Gastroesophageal sphincter (tissue), 4 donors: ENCODE measurements around the gene LDLRAD1. TPM values are rescaled to one million over a fixed set of nuclear protein-coding genes. Genes with fewer than 3 reads are reported as not detected.
"Not testable (repeated sequence)": the region's sequence is repeated elsewhere in the genome, so short reads cannot be mapped to it uniquely, and the experiment has no call there.

Source experiments
- ATAC-seq: fragments of 150-250 bp; one replicate; pipeline ENCODE4 v1.9.1; 2016; ENCODE audit warnings: mild to moderate bottlenecking, moderate library complexity
- H3K27ac ChIP-seq, 4 donors: fragments of 200-600 bp; sonication (generic) in 3 of 4; 1 replicate in 3 of 4; 2 replicates in 1 of 4; pipeline ENCODE4 v1.5.1; 2016 to 2019
- H3K27me3 ChIP-seq: fragments of 200-600 bp; sonication (generic); one replicate; pipeline ENCODE4 v1.5.1; 2019
- H3K36me3 ChIP-seq, 2 donors: fragments of 200-600 bp; sonication (generic); one replicate each; pipeline ENCODE4 v1.5.1; 2019; ENCODE audit warnings: control low read depth in 1 of 2
- H3K4me1 ChIP-seq, 3 donors: fragments of 200-600 bp; sonication (generic); 1 replicate in 2 of 3; 2 replicates in 1 of 3; pipeline ENCODE4 v1.5.1; 2016 to 2019; ENCODE audit warnings: control low read depth in 2 of 3
- H3K4me3 ChIP-seq, 2 donors: fragments of 200-600 bp; sonication (generic); one replicate each; pipeline ENCODE4 v1.5.1; 2019; ENCODE audit warnings: mild to moderate bottlenecking in 1 of 2, moderate library complexity in 1 of 2
- H3K9me3 ChIP-seq, 3 donors: fragments of 200-600 bp; sonication (generic); one replicate each; pipeline ENCODE4 v1.5.1; 2017 to 2019; ENCODE audit warnings: control low read depth in 2 of 3
- CTCF ChIP-seq, 4 experiments: fragments of 200-600 bp in 2 of 4; fragments of 450-650 bp in 2 of 4; sonication (generic) in 1 of 4; IDR thresholded peaks; one replicate each; pipeline ENCODE4 v1.5.1; 2017 to 2019; ENCODE audit warnings: antibody characterized with exemption in 4 of 4, mild to moderate bottlenecking in 2 of 4, moderate library complexity in 2 of 4
- EP300 ChIP-seq: sonication (generic); formaldehyde crosslinking; IDR thresholded peaks from one replicate; pipeline ENCODE4 v1.6.1; 2017; ENCODE audit warnings: antibody characterized with exemption, mild to moderate bottlenecking
- POLR2A ChIP-seq, 2 donors: fragments of 450-650 bp; IDR thresholded peaks; one replicate each; pipeline ENCODE4 v1.6.1; 2017; ENCODE audit warnings: antibody characterized with exemption in 2 of 2, mild to moderate bottlenecking in 2 of 2, moderate library complexity in 1 of 2
- POLR2AphosphoS5 ChIP-seq: sonication (generic); formaldehyde crosslinking; IDR thresholded peaks from one replicate; pipeline ENCODE4 v1.6.1; 2017; ENCODE audit warnings: antibody characterized with exemption
- WGBS, 2 donors: methylation state at CpG; one replicate each; pipeline ENCODE4 v1.1.5; 2018; ENCODE audit warnings: low coverage in 1 of 2; 5-methylcytosine and 5-hydroxymethylcytosine counted together
- total RNA-seq, 4 donors: library from RNA; depleted of rRNA; stranded (reverse); fragments of >200 nt; gene quantifications; one replicate each; pipeline ENCODE4 v1.1.0, GENCODE V29; 2016

LDLRAD1 gene
- total RNA-seq, 4 donors from 2014 or later: not detected

GRCh38 chr1:54007613-54008012 lies 10.4 kb downstream of the LDLRAD1 start:
- H3K4me1 ChIP-seq: no peaks in the 10 kb centered on the region
- no peaks in the 10 kb centered on the region for H3K36me3 ChIP-seq
- no peak overlapping the region for H3K4me3 ChIP-seq
- TF ChIP-seq EP300: no peak
- TF ChIP-seq POLR2AphosphoS5: no peak
- no peak for TF ChIP-seq CTCF (IDR thresholded peaks at IDR 0.05)
- no peak for TF ChIP-seq POLR2A (IDR thresholded peaks at IDR 0.05)
- H3K27me3 ChIP-seq: peaks cover 12% of the 10 kb centered on the region
- no peak for ATAC-seq
- no peaks in the 10 kb centered on the region for H3K9me3 ChIP-seq
- no peak overlapping the region for H3K27ac ChIP-seq
- WGBS, 2 donors: 87% methylated on average over 3 of the region's 4 CpGs; no CpG with 5 or more reads in 1 of the 2 donors

- 72 to 79% methylated on average over 3 of the region's 4 CpGs for WGBS, 2 donors
- Histone ChIP-seq H3K27ac (no peak overlapping the region), H3K4me3 (no peak overlapping the region), H3K27me3 (peaks cover 8% of the 10 kb centered on the region), H3K4me1 (no peaks in the 10 kb centered on the region), H3K36me3 (no peaks in the 10 kb centered on the region), H3K9me3 (no peaks in the 10 kb centered on the region)
- TF ChIP-seq CTCF (IDR thresholded peaks at IDR 0.05): no peak
- no peak for TF ChIP-seq POLR2AphosphoS5
- TF ChIP-seq POLR2A (IDR thresholded peaks at IDR 0.05): no peak
- no peak for TF ChIP-seq EP300
- ATAC-seq: no peak
Observed at GRCh38 chr1:54006508-54006907, 11.5 kb downstream of the LDLRAD1 start.

- peaks cover 8% of the 10 kb centered on the region for H3K27me3 ChIP-seq
- 86% methylated on average over 10 of the region's 27 CpGs; no CpG with 5 or more reads in 1 of the 2 donors for WGBS, 2 donors
- no peaks in the 10 kb centered on the region for H3K4me1 ChIP-seq
- TF ChIP-seq EP300: no peak
- no peak for TF ChIP-seq POLR2AphosphoS5
- TF ChIP-seq POLR2A (IDR thresholded peaks at IDR 0.05): no peak
- no peak for TF ChIP-seq CTCF (IDR thresholded peaks at IDR 0.05)
- H3K9me3 ChIP-seq: no peaks in the 10 kb centered on the region
- ATAC-seq: no peak
- H3K36me3 ChIP-seq: no peaks in the 10 kb centered on the region
- no peak overlapping the region for H3K4me3 ChIP-seq
- no peak overlapping the region for H3K27ac ChIP-seq
Observed at GRCh38 chr1:54004481-54005049, 13.4 kb downstream of the LDLRAD1 start.

GRCh38 chr1:54003750-54004480 lies 14.1 kb downstream of the LDLRAD1 start:
- H3K9me3 ChIP-seq, ATAC-seq, H3K27me3 ChIP-seq, H3K4me3 ChIP-seq, H3K4me1 ChIP-seq, H3K27ac ChIP-seq, H3K36me3 ChIP-seq: not testable (repeated sequence)
- WGBS, 2 donors: no CpG with 5 or more reads among the region's 19 CpGs

GRCh38 chr1:54003249-54003646 lies 14.7 kb downstream of the LDLRAD1 start:
- no peaks in the 10 kb centered on the region for H3K4me1 ChIP-seq
- no peaks in the 10 kb centered on the region for H3K9me3 ChIP-seq
- H3K27ac ChIP-seq: no peak overlapping the region
- ATAC-seq: no peak
- 67 to 99% methylated on average over 1 to 9 of the region's 12 CpGs for WGBS, 2 donors
- H3K36me3 ChIP-seq: no peaks in the 10 kb centered on the region
- peaks cover 6% of the 10 kb centered on the region for H3K27me3 ChIP-seq
- no peak overlapping the region for H3K4me3 ChIP-seq
- TF ChIP-seq POLR2A (IDR thresholded peaks at IDR 0.05) (no peak), POLR2AphosphoS5 (no peak), CTCF (IDR thresholded peaks at IDR 0.05) (no peak), EP300 (no peak)
